WERI-Rb-1 (cell line): ENCODE results near the gene NDUFB6.
A peak's percentile ranks its signal among the peaks of the same experiment; 100 is the strongest.
"Not testable (repeated sequence)": the region's sequence is repeated elsewhere in the genome, so short reads cannot be mapped to it uniquely, and the experiment has no call there.

Experiments
- DNase-seq: peaks from one replicate; pipeline ENCODE4 v3.0.0-alpha.2; 2020
- H3K27ac ChIP-seq: fragments of 250-450 bp; sonication (Bioruptor Pico); 2 replicates; pipeline ENCODE4 v1.5.1; 2020; ENCODE audit warnings: mild to moderate bottlenecking, moderate library complexity
- H3K27me3 ChIP-seq: fragments of 250-450 bp; sonication (Bioruptor Pico); 2 replicates; pipeline ENCODE4 v1.5.1; 2021; ENCODE audit warnings: mild to moderate bottlenecking, low read depth, moderate library complexity; ENCODE audit not compliant: insufficient read depth, severe bottlenecking
- H3K36me3 ChIP-seq: fragments of 250-450 bp; sonication (Bioruptor Pico); 2 replicates; pipeline ENCODE4 v1.5.1; 2020; ENCODE audit warnings: mild to moderate bottlenecking, moderate library complexity
- H3K4me3 ChIP-seq: 2 replicates; pipeline ENCODE4 v1.5.1; 2011; ENCODE audit warnings: low read depth, mild to moderate bottlenecking, control low read depth, low read length
- H3K9me3 ChIP-seq: fragments of 250-450 bp; sonication (Bioruptor Pico); 2 replicates; pipeline ENCODE4 v1.5.1; 2021; ENCODE audit warnings: mild to moderate bottlenecking, moderate library complexity; ENCODE audit not compliant: severe bottlenecking
- CTCF ChIP-seq: IDR thresholded peaks from 2 replicates; pipeline ENCODE4 v1.5.1; 2011; ENCODE audit warnings: low read depth, mild to moderate bottlenecking, control low read depth, inconsistent platforms, low read length

NDUFB6 gene

DNA sequence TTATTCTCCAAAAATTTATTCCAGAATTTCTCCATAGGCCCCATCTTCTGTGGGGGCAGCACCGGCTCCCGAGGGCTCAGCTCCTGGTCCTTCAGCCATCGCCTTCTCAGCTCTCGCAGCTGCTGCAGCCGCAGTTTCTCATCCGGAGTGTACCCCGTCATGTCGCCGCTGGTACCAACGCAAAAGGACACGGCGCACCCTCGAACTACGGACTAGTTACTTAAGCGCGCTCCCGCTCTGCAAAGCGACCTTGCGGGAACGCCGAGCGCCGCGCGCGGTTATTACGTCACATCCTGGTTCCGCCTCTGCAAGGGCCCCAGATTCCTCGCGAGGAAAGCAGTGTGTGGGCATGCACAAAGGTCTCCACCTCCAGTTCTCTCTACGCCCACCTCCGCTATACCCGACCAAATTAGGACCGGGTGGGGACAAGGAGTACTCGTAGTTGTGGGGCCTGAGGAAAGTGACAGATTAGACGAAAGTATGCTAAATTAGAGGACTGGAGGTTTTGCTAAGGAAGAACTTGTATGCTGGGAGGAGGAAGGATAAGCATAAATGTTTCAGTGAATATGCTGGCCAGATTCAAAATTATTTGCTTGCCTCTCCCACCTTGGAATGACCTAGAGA lies at the start of gene NDUFB6:
NDUFB6 (minus strand) TSS at position 260 of the 624 bp plus-strand sequence; CDS start at position 161, 99 bp downstream.
- Histone ChIP-seq H3K27me3 (peaks cover 11% of the 10 kb centered on the region), H3K9me3 (no peaks in the 10 kb centered on the region), H3K36me3 (peaks cover 2% of the 10 kb centered on the region), H3K27ac (peak within 1 kb of the TSS; percentile 69), H3K4me3 (peak within 1 kb of the TSS; percentile 93)
- no peak for TF ChIP-seq CTCF
- peak; percentile 91 for DNase-seq

DNA sequence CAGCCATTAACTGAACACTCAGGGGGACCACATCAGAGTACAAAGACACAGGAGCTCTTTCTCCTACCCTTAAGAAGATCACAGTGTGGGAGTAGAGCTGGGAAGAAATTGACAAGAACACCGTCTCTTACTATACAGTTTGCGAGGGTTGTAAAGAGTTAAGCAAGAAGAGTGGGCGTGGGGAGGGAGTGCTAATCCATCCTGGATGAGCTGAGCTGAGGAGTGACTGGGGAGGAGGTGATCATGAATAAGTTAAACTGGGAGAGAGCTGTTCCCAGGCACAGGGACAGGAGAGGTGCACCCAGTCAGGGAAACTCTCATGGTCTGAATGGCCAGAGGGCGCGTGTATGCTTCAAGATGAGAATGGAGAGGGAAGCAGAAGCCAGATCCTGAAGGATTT lies 45.3 kb upstream of the NDUFB6 start:
- no peak for TF ChIP-seq CTCF

GRCh38 chr9:32606811-32607210 lies 33.9 kb upstream of the NDUFB6 start:
- DNase-seq, result no peak
- TF ChIP-seq CTCF, result no peak
- peaks cover 3% of the 10 kb centered on the region for H3K9me3 ChIP-seq
- H3K4me3 ChIP-seq, result no peak overlapping the region
- H3K27ac ChIP-seq, result no peak overlapping the region
- no peaks in the 10 kb centered on the region for H3K27me3 ChIP-seq
- no peaks in the 10 kb centered on the region for H3K36me3 ChIP-seq

More for the DNA sequence above, 45.3 kb upstream of the NDUFB6 start:
- no peak overlapping the region for H3K27ac ChIP-seq
- H3K36me3 ChIP-seq, result no peaks in the 10 kb centered on the region
- no peaks in the 10 kb centered on the region for H3K9me3 ChIP-seq
- peak overlapping the region; percentile 9; the same call in 1 of the 2 replicates for H3K4me3 ChIP-seq
- H3K27me3 ChIP-seq, result no peaks in the 10 kb centered on the region
- peak; percentile 15 for DNase-seq

- H3K4me3 ChIP-seq, result no peak overlapping the region
- no peak overlapping the region for H3K27ac ChIP-seq
- no peaks in the 10 kb centered on the region for H3K27me3 ChIP-seq
- peaks cover 3% of the 10 kb centered on the region for H3K9me3 ChIP-seq
- peak; percentile 60 for DNase-seq
- H3K36me3 ChIP-seq, result no peaks in the 10 kb centered on the region
- TF ChIP-seq CTCF, result no peak
Observed at GRCh38 chr9:32603914-32604852, 31.2 kb upstream of the NDUFB6 start.

DNA sequence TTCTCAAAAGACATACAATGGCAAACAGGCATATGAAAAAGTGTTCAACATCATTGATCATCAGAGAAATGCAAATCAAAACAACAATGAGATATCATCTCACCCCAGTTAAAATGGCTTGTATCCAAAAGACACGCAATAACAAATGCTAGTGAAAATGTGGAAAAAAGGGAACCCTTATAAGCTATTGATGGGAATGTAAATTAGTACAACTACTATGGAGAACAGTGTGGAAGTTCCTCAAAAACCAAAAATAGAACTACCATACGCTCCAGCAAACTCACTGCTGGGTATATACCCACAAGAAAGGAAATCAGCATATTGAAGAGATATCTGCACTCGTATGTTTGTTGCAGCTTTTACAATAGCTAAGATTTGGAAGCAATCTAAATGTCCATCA lies 26.1 kb upstream of the NDUFB6 start:
- not testable (repeated sequence) for H3K27ac ChIP-seq, H3K4me3 ChIP-seq, H3K36me3 ChIP-seq, DNase-seq, H3K9me3 ChIP-seq, H3K27me3 ChIP-seq

DNA sequence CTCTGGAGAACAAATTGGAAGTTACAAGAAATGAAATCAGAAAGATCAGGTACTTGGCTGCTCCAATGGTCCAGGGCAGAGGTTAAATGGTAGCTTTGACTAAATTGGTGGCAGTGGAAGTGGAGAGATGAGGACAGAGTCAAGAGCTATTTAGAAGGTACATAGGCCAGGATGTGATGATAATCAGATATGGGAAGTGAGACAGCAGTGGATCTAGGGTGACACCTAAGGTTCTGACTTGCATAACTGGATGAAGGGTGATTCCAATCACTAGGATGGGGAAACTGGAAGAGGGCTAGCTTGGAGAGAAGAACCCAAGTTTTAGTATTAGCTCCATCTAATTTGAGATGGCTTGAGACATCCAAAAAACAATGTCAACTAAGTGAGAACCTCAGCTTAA lies 24.0 kb upstream of the NDUFB6 start:
- no peaks in the 10 kb centered on the region for H3K9me3 ChIP-seq
- no peaks in the 10 kb centered on the region for H3K27me3 ChIP-seq
- no peak for DNase-seq
- H3K27ac ChIP-seq, result no peak overlapping the region
- no peak for TF ChIP-seq CTCF
- no peaks in the 10 kb centered on the region for H3K36me3 ChIP-seq
- no peak overlapping the region for H3K4me3 ChIP-seq
